Smooth muscle cell (in vitro differentiated cells): ENCODE data around the gene ARHGAP32. TPM values are rescaled to one million over a fixed set of nuclear protein-coding genes. Genes with fewer than 3 reads are reported as not detected.

Experiments used
- DNase-seq: peaks from one replicate; lab custom pipeline; 2025; ENCODE audit not compliant: unreplicated experiment; lab: John Stamatoyannopoulos, UW
- H2AFZ ChIP-seq: fragments of 200-600 bp; sonication (generic); 2 replicates; pipeline ENCODE4 v1.6.0; 2016; ENCODE audit warnings: antibody characterized with exemption, low read depth, mild to moderate bottlenecking
- H3F3A ChIP-seq: fragments of 200-600 bp; sonication (generic); 2 replicates; pipeline ENCODE4 v1.6.0; 2017; ENCODE audit warnings: antibody characterized with exemption, low read depth
- H3K27ac ChIP-seq: fragments of 200-600 bp; sonication (generic); 2 replicates; pipeline ENCODE4 v1.5.1; 2016; ENCODE audit warnings: low read depth, mild to moderate bottlenecking
- H3K27me3 ChIP-seq: fragments of 200-600 bp; sonication (generic); 2 replicates; pipeline ENCODE4 v1.6.1; 2016; ENCODE audit warnings: low read depth, mild to moderate bottlenecking
- H3K36me3 ChIP-seq: fragments of 200-600 bp; sonication (generic); 2 replicates; pipeline ENCODE4 v1.5.1; 2016; ENCODE audit warnings: low read depth
- H3K4me1 ChIP-seq: fragments of 200-600 bp; sonication (generic); 2 replicates; pipeline ENCODE4 v1.5.1; 2016; ENCODE audit warnings: low read depth
- H3K4me2 ChIP-seq: fragments of 200-600 bp; sonication (generic); 2 replicates; pipeline ENCODE4 v1.6.0; 2016; ENCODE audit warnings: mild to moderate bottlenecking
- H3K4me3 ChIP-seq: fragments of 200-600 bp; sonication (generic); 2 replicates; pipeline ENCODE4 v1.5.1; 2016; ENCODE audit warnings: mild to moderate bottlenecking
- H3K79me2 ChIP-seq: fragments of 200-600 bp; sonication (generic); 2 replicates; pipeline ENCODE4 v1.6.0; 2016; ENCODE audit warnings: low read depth, mild to moderate bottlenecking
- H3K9ac ChIP-seq: fragments of 200-600 bp; sonication (generic); 2 replicates; pipeline ENCODE4 v1.6.0; 2016; ENCODE audit warnings: low read depth
- H3K9me3 ChIP-seq: fragments of 200-600 bp; sonication (generic); replicated peaks from 2 replicates; pipeline ENCODE4 v1.5.1; 2016; ENCODE audit warnings: low read depth
- H4K20me1 ChIP-seq: fragments of 200-600 bp; sonication (generic); 2 replicates; pipeline ENCODE4 v1.6.0; 2016; ENCODE audit warnings: low read depth
- WGBS: methylation state at CpG from one replicate; pipeline ENCODE4 v1.1.7; 2016; ENCODE audit warnings: low lambda C conversion rate; 5-methylcytosine and 5-hydroxymethylcytosine counted together
- polyA plus RNA-seq: library from polyadenylated mRNA; unstranded; fragments of >200 nt; fragmentation: Nextera tagmentation; extraction: Ambion mirVana; gene quantifications from 2 replicates; pipeline ENCODE4 v1.2.1, GENCODE V29; 2016
- total RNA-seq: library from RNA; depleted of rRNA; stranded (reverse); fragments of >200 nt; gene quantifications from 2 replicates; pipeline ENCODE4 v1.2.3, GENCODE V29; 2014
- TF ChIP-seq, protein P1 (sequence below): fragments of 200-600 bp; sonication (generic); IDR thresholded peaks from 2 replicates; pipeline ENCODE4 v1.5.1; 2017; ENCODE audit warnings: borderline replicate concordance, mild to moderate bottlenecking, antibody characterized with exemption; ENCODE audit not compliant: insufficient read depth, poor library complexity, severe bottlenecking

Gene ARHGAP32
- total and polyA plus RNA-seq, 2 experiments from 2014 or later, result 8.8 to 17.8 TPM

DNA sequence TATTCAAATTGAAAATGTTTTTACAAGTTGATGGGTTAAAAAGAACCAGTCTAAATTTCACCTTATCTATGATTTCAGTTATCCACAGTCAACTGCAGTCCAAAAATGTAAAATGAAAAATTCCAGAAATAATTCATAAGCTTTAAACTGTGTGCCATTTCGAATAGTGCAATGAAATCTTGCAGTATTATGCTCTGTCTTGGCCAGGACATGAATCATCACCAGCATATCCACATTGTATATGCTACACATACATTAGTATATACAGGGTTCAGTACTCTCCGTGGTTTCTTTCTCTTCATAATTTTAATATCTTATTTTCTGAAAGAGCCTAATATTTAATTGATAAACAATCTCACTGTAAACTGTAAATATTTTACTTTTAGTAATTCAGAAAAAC lies 45.9 kb downstream of the ARHGAP32 start:
- H3K9me3 ChIP-seq, result no peaks in the 10 kb centered on the region
- H3K27ac ChIP-seq, result peak overlapping the region; percentile 100
- H3K27me3 ChIP-seq, result no peaks in the 10 kb centered on the region
- peak overlapping the region; percentile 67 for H3K4me2 ChIP-seq
- peaks cover 32% of the 10 kb centered on the region for H3K4me1 ChIP-seq
- no peak for DNase-seq
- no peak overlapping the region for H3K4me3 ChIP-seq
- 24% methylated on average over 2 of the region's 2 CpGs for WGBS
- TF ChIP-seq, protein P1, sequence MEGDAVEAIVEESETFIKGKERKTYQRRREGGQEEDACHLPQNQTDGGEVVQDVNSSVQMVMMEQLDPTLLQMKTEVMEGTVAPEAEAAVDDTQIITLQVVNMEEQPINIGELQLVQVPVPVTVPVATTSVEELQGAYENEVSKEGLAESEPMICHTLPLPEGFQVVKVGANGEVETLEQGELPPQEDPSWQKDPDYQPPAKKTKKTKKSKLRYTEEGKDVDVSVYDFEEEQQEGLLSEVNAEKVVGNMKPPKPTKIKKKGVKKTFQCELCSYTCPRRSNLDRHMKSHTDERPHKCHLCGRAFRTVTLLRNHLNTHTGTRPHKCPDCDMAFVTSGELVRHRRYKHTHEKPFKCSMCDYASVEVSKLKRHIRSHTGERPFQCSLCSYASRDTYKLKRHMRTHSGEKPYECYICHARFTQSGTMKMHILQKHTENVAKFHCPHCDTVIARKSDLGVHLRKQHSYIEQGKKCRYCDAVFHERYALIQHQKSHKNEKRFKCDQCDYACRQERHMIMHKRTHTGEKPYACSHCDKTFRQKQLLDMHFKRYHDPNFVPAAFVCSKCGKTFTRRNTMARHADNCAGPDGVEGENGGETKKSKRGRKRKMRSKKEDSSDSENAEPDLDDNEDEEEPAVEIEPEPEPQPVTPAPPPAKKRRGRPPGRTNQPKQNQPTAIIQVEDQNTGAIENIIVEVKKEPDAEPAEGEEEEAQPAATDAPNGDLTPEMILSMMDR, result no peak
- no peaks in the 10 kb centered on the region for H3K36me3 ChIP-seq
- H3K79me2 ChIP-seq, result peaks cover 84% of the 10 kb centered on the region
- peaks cover 12% of the 10 kb centered on the region for H3F3A ChIP-seq
- H3K9ac ChIP-seq, result peak overlapping the region; percentile 16
- no peak overlapping the region for H2AFZ ChIP-seq
- no peaks in the 10 kb centered on the region for H4K20me1 ChIP-seq

DNA sequence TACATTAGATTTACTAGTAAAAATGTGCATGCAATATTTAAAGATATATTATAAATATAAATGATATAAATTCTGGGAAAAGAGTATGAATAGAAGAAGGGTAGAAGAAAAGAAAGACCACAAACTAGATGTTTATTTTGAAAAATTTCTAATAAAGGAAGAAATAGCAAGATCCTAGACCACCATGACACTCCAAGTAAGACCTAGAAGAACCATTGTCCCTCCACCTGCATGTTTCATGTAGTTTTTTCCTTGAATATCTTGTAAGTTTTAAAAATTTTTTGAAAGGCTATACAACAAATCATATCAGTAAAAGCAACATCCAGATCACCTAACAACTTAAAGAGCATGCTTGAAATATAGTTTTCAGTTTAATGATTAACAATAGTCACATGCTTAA lies 46.8 kb downstream of the ARHGAP32 start:
- H3K4me3 ChIP-seq, result no peak overlapping the region
- no peaks in the 10 kb centered on the region for H3K9me3 ChIP-seq
- H2AFZ ChIP-seq, result no peak overlapping the region
- H3K79me2 ChIP-seq, result peaks cover 83% of the 10 kb centered on the region
- TF ChIP-seq, protein P1, result no peak
- H4K20me1 ChIP-seq, result no peaks in the 10 kb centered on the region
- H3K4me1 ChIP-seq, result peaks cover 32% of the 10 kb centered on the region
- H3K27ac ChIP-seq, result peak overlapping the region; percentile 100
- peak overlapping the region; percentile 92 for H3K9ac ChIP-seq
- no peaks in the 10 kb centered on the region for H3K27me3 ChIP-seq
- no peaks in the 10 kb centered on the region for H3K36me3 ChIP-seq
- H3K4me2 ChIP-seq, result peak overlapping the region; percentile 67
- H3F3A ChIP-seq, result peaks cover 12% of the 10 kb centered on the region
- DNase-seq, result no peak

DNA sequence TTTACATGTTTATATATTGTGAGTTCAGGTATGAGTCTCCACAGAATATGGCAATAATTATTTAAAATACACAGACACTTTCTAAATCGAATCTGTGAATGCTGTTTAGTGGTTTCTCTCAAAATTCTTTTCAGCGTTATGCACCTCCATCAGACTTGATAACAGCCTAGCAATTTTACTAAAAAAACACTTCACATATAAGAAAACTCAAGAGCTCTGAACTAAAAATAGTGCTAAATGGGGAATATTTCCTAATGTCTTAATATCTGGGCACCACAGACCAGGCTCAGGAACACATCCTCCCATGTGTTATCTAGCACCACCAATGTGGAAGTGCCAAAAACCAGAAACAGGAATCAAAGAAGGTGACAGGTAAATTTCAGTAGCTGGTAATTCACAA lies 47.9 kb downstream of the ARHGAP32 start:
- Histone ChIP-seq H3K27me3 (no peaks in the 10 kb centered on the region), H3K36me3 (no peaks in the 10 kb centered on the region), H3K9ac (peak overlapping the region; percentile 92), H2AFZ (no peak overlapping the region), H3K4me1 (peaks cover 32% of the 10 kb centered on the region), H3K4me3 (no peak overlapping the region), H4K20me1 (no peaks in the 10 kb centered on the region), H3K4me2 (peak overlapping the region; percentile 80), H3K9me3 (no peaks in the 10 kb centered on the region), H3F3A (peaks cover 12% of the 10 kb centered on the region), H3K79me2 (peaks cover 81% of the 10 kb centered on the region), H3K27ac (peak overlapping the region; percentile 100)
- TF ChIP-seq, protein P1, result no peak
- no peak for DNase-seq
- 44% methylated on average over 2 of the region's 2 CpGs for WGBS

GRCh38 chr11:129143335-129143734 lies 48.8 kb downstream of the ARHGAP32 start:
- H3F3A ChIP-seq, result peaks cover 12% of the 10 kb centered on the region
- peaks cover 85% of the 10 kb centered on the region for H3K79me2 ChIP-seq
- H4K20me1 ChIP-seq, result no peaks in the 10 kb centered on the region
- no peaks in the 10 kb centered on the region for H3K9me3 ChIP-seq
- H3K4me3 ChIP-seq, result peak overlapping the region; percentile 27
- peaks cover 32% of the 10 kb centered on the region for H3K4me1 ChIP-seq
- TF ChIP-seq, protein P1, result no peak
- H2AFZ ChIP-seq, result peak overlapping the region; percentile 57
- H3K27ac ChIP-seq, result peak overlapping the region; percentile 100
- WGBS, result 0% methylated on average over 8 of the region's 8 CpGs
- peak overlapping the region; percentile 86 for H3K4me2 ChIP-seq
- H3K27me3 ChIP-seq, result no peaks in the 10 kb centered on the region
- peak overlapping the region; percentile 94 for H3K9ac ChIP-seq
- H3K36me3 ChIP-seq, result no peaks in the 10 kb centered on the region
- DNase-seq, result peak; percentile 29
